HCT116 (cell line): ENCODE results near the gene PAPPA2. TPM values are rescaled to one million over a fixed set of nuclear protein-coding genes. Genes with fewer than 3 reads are reported as not detected.

ENCODE experiments used
- ATAC-seq: fragments of 200-7000 bp; cut with Tn5 transposase; 2 replicates; pipeline ENCODE4 v1.9.1; 2020; ENCODE audit warnings: mild to moderate bottlenecking, moderate library complexity
- BruUV-seq: library from RNA; stranded (reverse); fragments of 400-500 nt; replicated peaks from 2 replicates; lab custom pipeline; 2021; lab: Mats Ljungman, UMichigan
- CTCF ChIA-PET: fragments of 300-600 bp; sonication (Branson Sonifier 250); formaldehyde crosslinking; loops from one replicate; lab custom pipeline; 2021; ENCODE audit warnings: antibody characterized with exemption; lab: Charles Lee
- POLR2A ChIA-PET: fragments of 300-600, 350-600 bp; sonication (Branson Sonifier 250); formaldehyde crosslinking; loops from one replicate; lab custom pipeline; 2021; ENCODE audit warnings: antibody characterized with exemption; lab: Charles Lee
- RAD21 ChIA-PET, 2 experiments: fragments of 300-600 bp; sonication (Branson Sonifier 250); formaldehyde crosslinking; loops; one replicate each; lab custom pipeline; 2023; ENCODE audit warnings: low total read pairs in 2 of 2; ENCODE audit not compliant: uncharacterized antibody in 2 of 2, unreplicated experiment in 2 of 2, low non-redundant PET in 1 of 2; lab: Charles Lee
- DNase-seq: peaks from one replicate; pipeline ENCODE4 v3.0.0-alpha.2; 2010; ENCODE audit warnings: low read depth, low spot score
- H2AFZ ChIP-seq: fragments of 200-600 bp; shearing (Covaris generic), sonication (generic); 2 replicates; pipeline ENCODE4 v1.6.1; 2017; ENCODE audit warnings: low read depth, mixed run types, mixed read lengths, antibody characterized with exemption, low read length; ENCODE audit not compliant: poor library complexity, severe bottlenecking
- H3K27ac ChIP-seq: 2 replicates; pipeline ENCODE4 v1.5.1; 2012; ENCODE audit warnings: low read depth, low read length
- H3K27me3 ChIP-seq: fragments of 200-600 bp; sonication (generic); 2 replicates; pipeline ENCODE4 v1.6.1; 2016; ENCODE audit warnings: mixed run types, low read length, mixed read lengths; ENCODE audit not compliant: insufficient read depth
- H3K36me3 ChIP-seq, 2 experiments: fragments of 200-500 bp in 1 of 2; fragments of 200-600 bp in 1 of 2; sonication (Bioruptor generic) in 1 of 2; sonication (generic) in 1 of 2; 2 replicates each; pipeline versions ENCODE4 v1.5.1 to v1.6.1; 2014 to 2016; ENCODE audit warnings: low read length in 2 of 2, inconsistent platforms in 1 of 2, mixed read lengths in 1 of 2, mixed run types in 1 of 2; ENCODE audit not compliant: insufficient read depth in 2 of 2, control insufficient read depth in 1 of 2
- H3K4me1 ChIP-seq, 2 experiments: fragments of 200-600 bp in 1 of 2; sonication (generic) in 1 of 2; 2 replicates each; pipeline versions ENCODE4 v1.5.1 to v1.6.1; 2012 to 2017; ENCODE audit warnings: low read length in 2 of 2, inconsistent platforms in 1 of 2, mild to moderate bottlenecking in 1 of 2, mixed read lengths in 1 of 2, mixed run types in 1 of 2, moderate library complexity in 1 of 2; ENCODE audit not compliant: insufficient read depth in 2 of 2, control insufficient read depth in 1 of 2
- H3K4me2 ChIP-seq: fragments of 200-600 bp; sonication (generic); 2 replicates; pipeline ENCODE4 v1.6.1; 2017; ENCODE audit warnings: mixed run types, low read length, mixed read lengths
- H3K4me3 ChIP-seq, 2 experiments: fragments of 200-600 bp in 1 of 2; sonication (generic) in 1 of 2; replicated peaks in 1 of 2; 2 replicates each; pipeline ENCODE4 v1.5.1; 2011 to 2016; ENCODE audit warnings: low read length in 2 of 2, control low read depth in 1 of 2, low read depth in 1 of 2, mild to moderate bottlenecking in 1 of 2, mixed read lengths in 1 of 2, mixed run types in 1 of 2
- H3K79me2 ChIP-seq: fragments of 200-600 bp; sonication (generic); 2 replicates; pipeline ENCODE4 v1.6.1; 2017; ENCODE audit warnings: mild to moderate bottlenecking, mixed run types, low read length, moderate library complexity, mixed read lengths; ENCODE audit not compliant: insufficient read depth
- H3K9ac ChIP-seq: fragments of 200-600 bp; sonication (generic); 2 replicates; pipeline ENCODE4 v1.6.1; 2016; ENCODE audit warnings: low read length, mixed read lengths
- H3K9me2 ChIP-seq: fragments of 200-600 bp; sonication (generic), shearing (Covaris generic); 2 replicates; pipeline ENCODE4 v1.6.1; 2017; ENCODE audit warnings: mixed run types, mild to moderate bottlenecking, moderate library complexity; ENCODE audit not compliant: insufficient read depth
- H3K9me3 ChIP-seq, 2 experiments: fragments of 200-500 bp in 1 of 2; fragments of 200-600 bp in 1 of 2; sonication (Bioruptor generic) in 1 of 2; sonication (generic) in 1 of 2; 2 replicates each; pipeline ENCODE4 v1.6.1; 2014 to 2017; ENCODE audit warnings: low read length in 2 of 2, mixed read lengths in 2 of 2, inconsistent platforms in 1 of 2, low read depth in 1 of 2, mild to moderate bottlenecking in 1 of 2, mixed run types in 1 of 2, moderate library complexity in 1 of 2; ENCODE audit not compliant: control insufficient read depth in 1 of 2, insufficient read depth in 1 of 2
- H4K20me1 ChIP-seq: fragments of 200-600 bp; sonication (generic), shearing (Covaris generic); 2 replicates; pipeline ENCODE4 v1.6.1; 2017; ENCODE audit warnings: mixed run types, mild to moderate bottlenecking, moderate library complexity; ENCODE audit not compliant: insufficient read depth
- CBX3 ChIP-seq: IDR thresholded peaks from 2 replicates; pipeline ENCODE4 v1.6.1; 2012; ENCODE audit warnings: low read depth
- CEBPB ChIP-seq: IDR thresholded peaks from 2 replicates; pipeline ENCODE4 v1.6.1; 2012; ENCODE audit warnings: low read depth
- EGR1 ChIP-seq: IDR thresholded peaks from 2 replicates; pipeline ENCODE4 v1.6.1; 2012; ENCODE audit warnings: low read depth
- EZH2 ChIP-seq: fragments of 200-600 bp; sonication (generic); IDR thresholded peaks from 2 replicates; pipeline ENCODE4 v1.6.1; 2017; ENCODE audit warnings: antibody characterized with exemption, mixed run types
- EZH2phosphoT487 ChIP-seq: fragments of 200-600 bp; IDR thresholded peaks from 2 replicates; pipeline ENCODE4 v1.6.1; 2018; ENCODE audit warnings: antibody characterized with exemption, borderline replicate concordance
- JUND ChIP-seq: IDR thresholded peaks from 2 replicates; pipeline ENCODE4 v1.6.1; 2012
- POLR2A ChIP-seq: IDR thresholded peaks from 2 replicates; pipeline ENCODE4 v1.7.0; 2011; ENCODE audit warnings: borderline replicate concordance; ENCODE audit not compliant: insufficient read depth, insufficient read length; ENCODE audit errors: extremely low read depth
- POLR2AphosphoS5 ChIP-seq: IDR thresholded peaks from 2 replicates; pipeline ENCODE4 v1.6.1; 2011; ENCODE audit warnings: mild to moderate bottlenecking, low read depth, low read length, moderate library complexity
- RAD21 ChIP-seq: IDR thresholded peaks from 2 replicates; pipeline ENCODE4 v1.6.1; 2012; ENCODE audit warnings: low read depth, mild to moderate bottlenecking
- SIN3A ChIP-seq: IDR thresholded peaks from 2 replicates; pipeline ENCODE4 v1.6.1; 2012; ENCODE audit warnings: low read depth
- SP1 ChIP-seq: IDR thresholded peaks from 2 replicates; pipeline ENCODE4 v1.6.1; 2012; ENCODE audit warnings: low read depth
- SRF ChIP-seq: IDR thresholded peaks from 2 replicates; pipeline ENCODE4 v1.6.1; 2012; ENCODE audit warnings: low read depth
- TCF7L2 ChIP-seq: IDR thresholded peaks from 2 replicates; pipeline ENCODE4 v1.7.0; 2011; ENCODE audit warnings: borderline replicate concordance, inconsistent platforms; ENCODE audit not compliant: insufficient read depth, insufficient read length; ENCODE audit errors: extremely low read depth
- YY1 ChIP-seq: IDR thresholded peaks from 2 replicates; pipeline ENCODE4 v1.6.1; 2011; ENCODE audit warnings: low read length, low read depth, moderate library complexity, mild to moderate bottlenecking; ENCODE audit not compliant: insufficient replicate concordance; ENCODE audit errors: extremely low read depth
- ZFX ChIP-seq: fragments of 450-650 bp; IDR thresholded peaks from 2 replicates; pipeline ENCODE4 v1.6.1; 2017
- ZNF274 ChIP-seq: fragments of 200-500 bp; sonication (Bioruptor generic); IDR thresholded peaks from 2 replicates; pipeline ENCODE4 v1.6.1; 2014; ENCODE audit warnings: mild to moderate bottlenecking, low read depth, low read length, inconsistent platforms
- intact Hi-C: fragments of 100-400 bp; cut with micrococcal nuclease; formaldehyde crosslinking; loops from 2 replicates; pipeline ENCODE4 v1.10.0; 2022
- total RNA-seq: library from RNA; stranded (reverse); gene quantifications from one replicate; pipeline ENCODE4 v1.2.1, GENCODE V29; 2021; ENCODE audit not compliant: unreplicated experiment
- TF ChIP-seq, protein P1 (sequence below): IDR thresholded peaks from 2 replicates; pipeline ENCODE4 v1.6.1; 2012
- TF ChIP-seq, protein P2 (sequence below): IDR thresholded peaks from 2 replicates; pipeline ENCODE4 v1.6.1; 2012
- TF ChIP-seq, protein P3 (sequence below), 3 experiments: fragments of 200-600 bp in 1 of 3; sonication (generic) in 1 of 3; IDR thresholded peaks in 2 of 3; conservative IDR thresholded peaks in 1 of 3; 2 replicates each; pipeline ENCODE4 v1.5.1; 2012 to 2017; ENCODE audit warnings: low read depth in 2 of 3, low read length in 2 of 3, antibody characterized with exemption in 1 of 3, borderline replicate concordance in 1 of 3, control low read depth in 1 of 3, mild to moderate bottlenecking in 1 of 3, mixed read lengths in 1 of 3, mixed run types in 1 of 3, moderate library complexity in 1 of 3; ENCODE audit not compliant: insufficient read depth in 1 of 3
- TF ChIP-seq, protein P4 (sequence below): IDR thresholded peaks from 2 replicates; pipeline ENCODE4 v1.6.1; 2011; ENCODE audit warnings: mild to moderate bottlenecking, low read length, moderate library complexity; ENCODE audit not compliant: insufficient replicate concordance; ENCODE audit errors: extremely low read depth

PAPPA2 gene
- total RNA-seq, 1 experiment from 2014 or later: not detected

DNA sequence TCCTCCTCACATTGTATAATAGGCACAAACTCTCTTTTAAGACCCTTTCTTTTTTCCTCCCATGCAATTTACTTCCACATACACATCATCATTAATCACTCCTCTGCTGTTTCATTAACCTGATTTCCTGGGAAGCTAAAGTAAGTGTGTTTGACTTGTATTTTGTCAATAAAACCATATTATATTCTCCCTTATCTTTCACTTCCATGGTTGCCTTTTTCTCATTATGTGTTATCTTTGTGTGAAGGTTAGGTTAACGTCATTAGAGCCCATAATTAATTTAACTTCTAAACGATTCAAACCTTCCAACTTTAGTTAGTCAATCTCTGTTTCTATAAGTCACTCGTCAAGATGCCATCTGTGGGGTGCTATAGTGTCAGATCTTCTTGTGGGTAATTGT lies 313.0 kb downstream of the PAPPA2 start:
- Histone ChIP-seq H3K4me3 (no peak overlapping the region), H3K4me1 (no peaks in the 10 kb centered on the region), H3K9ac (no peak overlapping the region), H3K27me3 (peaks cover 15% of the 10 kb centered on the region), H3K9me3 (no peaks in the 10 kb centered on the region), H3K4me2 (no peak overlapping the region), H2AFZ (no peak overlapping the region), H3K27ac (no peak overlapping the region), H3K79me2 (no peaks in the 10 kb centered on the region), H3K36me3 (no peaks in the 10 kb centered on the region), H4K20me1 (no peaks in the 10 kb centered on the region), H3K9me2 (no peaks in the 10 kb centered on the region)
- DNase-seq (no peak), ATAC-seq (no peak)
- ChIA-PET RAD21 (no interaction called here), CTCF (no interaction called here), POLR2A (no interaction called here)
- intact Hi-C loops: loop anchor here (5.0 kb wide), 1 partner anchor 221 kb away; no protein-coding TSS in a partner anchor
- TF ChIP-seq EZH2 (no peak), RAD21 (no peak), POLR2AphosphoS5 (no peak), SIN3A (no peak), EZH2phosphoT487 (no peak), JUND (no peak), SP1 (no peak), ZFX (no peak), TCF7L2 (no peak), ZNF274 (no peak), EGR1 (no peak), POLR2A (no peak), SRF (no peak), CEBPB (no peak), CBX3 (no peak), YY1 (no peak)
- TF ChIP-seq, protein P1, sequence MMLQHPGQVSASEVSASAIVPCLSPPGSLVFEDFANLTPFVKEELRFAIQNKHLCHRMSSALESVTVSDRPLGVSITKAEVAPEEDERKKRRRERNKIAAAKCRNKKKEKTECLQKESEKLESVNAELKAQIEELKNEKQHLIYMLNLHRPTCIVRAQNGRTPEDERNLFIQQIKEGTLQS: no peak
- TF ChIP-seq, protein P2, sequence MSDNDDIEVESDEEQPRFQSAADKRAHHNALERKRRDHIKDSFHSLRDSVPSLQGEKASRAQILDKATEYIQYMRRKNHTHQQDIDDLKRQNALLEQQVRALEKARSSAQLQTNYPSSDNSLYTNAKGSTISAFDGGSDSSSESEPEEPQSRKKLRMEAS: no peak
- TF ChIP-seq, protein P3, sequence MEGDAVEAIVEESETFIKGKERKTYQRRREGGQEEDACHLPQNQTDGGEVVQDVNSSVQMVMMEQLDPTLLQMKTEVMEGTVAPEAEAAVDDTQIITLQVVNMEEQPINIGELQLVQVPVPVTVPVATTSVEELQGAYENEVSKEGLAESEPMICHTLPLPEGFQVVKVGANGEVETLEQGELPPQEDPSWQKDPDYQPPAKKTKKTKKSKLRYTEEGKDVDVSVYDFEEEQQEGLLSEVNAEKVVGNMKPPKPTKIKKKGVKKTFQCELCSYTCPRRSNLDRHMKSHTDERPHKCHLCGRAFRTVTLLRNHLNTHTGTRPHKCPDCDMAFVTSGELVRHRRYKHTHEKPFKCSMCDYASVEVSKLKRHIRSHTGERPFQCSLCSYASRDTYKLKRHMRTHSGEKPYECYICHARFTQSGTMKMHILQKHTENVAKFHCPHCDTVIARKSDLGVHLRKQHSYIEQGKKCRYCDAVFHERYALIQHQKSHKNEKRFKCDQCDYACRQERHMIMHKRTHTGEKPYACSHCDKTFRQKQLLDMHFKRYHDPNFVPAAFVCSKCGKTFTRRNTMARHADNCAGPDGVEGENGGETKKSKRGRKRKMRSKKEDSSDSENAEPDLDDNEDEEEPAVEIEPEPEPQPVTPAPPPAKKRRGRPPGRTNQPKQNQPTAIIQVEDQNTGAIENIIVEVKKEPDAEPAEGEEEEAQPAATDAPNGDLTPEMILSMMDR (IDR thresholded peaks at IDR 0.05 in 2 of 3, conservative IDR thresholded peaks at IDR 0.05 in 1 of 3; ENCODE audit: borderline replicate concordance in 1 of 3, insufficient read depth in 1 of 3, low read depth in 2 of 3, low read length in 2 of 3): no peak
- TF ChIP-seq, protein P4, sequence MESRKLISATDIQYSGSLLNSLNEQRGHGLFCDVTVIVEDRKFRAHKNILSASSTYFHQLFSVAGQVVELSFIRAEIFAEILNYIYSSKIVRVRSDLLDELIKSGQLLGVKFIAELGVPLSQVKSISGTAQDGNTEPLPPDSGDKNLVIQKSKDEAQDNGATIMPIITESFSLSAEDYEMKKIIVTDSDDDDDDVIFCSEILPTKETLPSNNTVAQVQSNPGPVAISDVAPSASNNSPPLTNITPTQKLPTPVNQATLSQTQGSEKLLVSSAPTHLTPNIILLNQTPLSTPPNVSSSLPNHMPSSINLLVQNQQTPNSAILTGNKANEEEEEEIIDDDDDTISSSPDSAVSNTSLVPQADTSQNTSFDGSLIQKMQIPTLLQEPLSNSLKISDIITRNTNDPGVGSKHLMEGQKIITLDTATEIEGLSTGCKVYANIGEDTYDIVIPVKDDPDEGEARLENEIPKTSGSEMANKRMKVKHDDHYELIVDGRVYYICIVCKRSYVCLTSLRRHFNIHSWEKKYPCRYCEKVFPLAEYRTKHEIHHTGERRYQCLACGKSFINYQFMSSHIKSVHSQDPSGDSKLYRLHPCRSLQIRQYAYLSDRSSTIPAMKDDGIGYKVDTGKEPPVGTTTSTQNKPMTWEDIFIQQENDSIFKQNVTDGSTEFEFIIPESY: no peak
- no TSS peak for BruUV-seq
